K562 (cell line): Measurements from ENCODE around the gene PPARD. TPM values are rescaled to one million over a fixed set of nuclear protein-coding genes. Genes with fewer than 3 reads are reported as not detected.

Source experiments
- CHD4 ChIP-seq: fragments of 200-600 bp; sonication (generic); IDR thresholded peaks from 3 replicates; pipeline ENCODE4 v1.6.1; 2012; ENCODE audit warnings: low read depth, mild to moderate bottlenecking, mixed read lengths, low read length, inconsistent platforms; ENCODE audit not compliant: insufficient read depth, insufficient replicate concordance, poor library complexity, severe bottlenecking
- GABPB1 ChIP-seq: sonication (generic); formaldehyde crosslinking; IDR thresholded peaks from 2 replicates; pipeline ENCODE4 v1.8.0; 2022; ENCODE audit warnings: mild to moderate bottlenecking, missing genetic modification reagents
- HEY1 ChIP-seq: fragments of 250-450 bp; sonication (Bioruptor Pico); IDR thresholded peaks from 2 replicates; pipeline ENCODE4 v1.5.0; 2020; ENCODE audit warnings: mild to moderate bottlenecking, moderate library complexity, borderline replicate concordance
- NR2C1 ChIP-seq, 2 experiments: fragments of 450-650 bp; IDR thresholded peaks; 2 replicates each; pipeline ENCODE4 v1.6.1; 2017; ENCODE audit warnings: mild to moderate bottlenecking in 2 of 2, antibody characterized with exemption in 1 of 2, inconsistent platforms in 1 of 2, missing compliant biosample characterization in 1 of 2, missing genetic modification characterization in 1 of 2
- PURB ChIP-seq: sonication (generic); formaldehyde crosslinking; IDR thresholded peaks from 2 replicates; pipeline ENCODE4 v1.9.0; 2021; ENCODE audit warnings: low read depth, mild to moderate bottlenecking, missing genetic modification reagents
- RHOXF2B ChIP-seq: fragments of 250-450 bp; sonication (Bioruptor Pico); conservative IDR thresholded peaks from 2 replicates; pipeline ENCODE4 v1.5.1; 2021
- ZBTB7A ChIP-seq: IDR thresholded peaks from 2 replicates; pipeline ENCODE4 v1.6.1; 2011; ENCODE audit warnings: low read depth, mild to moderate bottlenecking, low read length, moderate library complexity, borderline replicate concordance; ENCODE audit not compliant: control insufficient read depth
- ZFX ChIP-seq: sonication (generic); formaldehyde crosslinking; IDR thresholded peaks from 2 replicates; pipeline ENCODE4 v1.8.0; 2022; ENCODE audit warnings: mild to moderate bottlenecking, missing genetic modification reagents, moderate library complexity
- ZNF239 ChIP-seq: fragments of 250-450 bp; sonication (Bioruptor Pico); IDR thresholded peaks from 2 replicates; pipeline ENCODE4 v1.4.0; 2020; ENCODE audit warnings: mild to moderate bottlenecking
- ZNF347 ChIP-seq: fragments of 450-650 bp; formaldehyde crosslinking; IDR thresholded peaks from 2 replicates; pipeline ENCODE4 v1.4.0; 2020; ENCODE audit warnings: low read depth, mild to moderate bottlenecking, moderate library complexity
- ZNF551 ChIP-seq: fragments of 250-450 bp; sonication (Bioruptor Pico); IDR thresholded peaks from 2 replicates; pipeline ENCODE4 v1.5.0; 2021; ENCODE audit warnings: mild to moderate bottlenecking, moderate library complexity
- ZNF561 ChIP-seq: fragments of 450-650 bp; formaldehyde crosslinking; conservative IDR thresholded peaks from 2 replicates; pipeline ENCODE4 v1.4.0; 2020; ENCODE audit warnings: mild to moderate bottlenecking, moderate library complexity
- polyA plus RNA-seq, 8 experiments: library from polyadenylated mRNA; depleted of rRNA in 4 of 8; stranded (reverse) in 5 of 8; unstranded in 3 of 8; fragments of >200 nt; fragmentation: Nextera tagmentation in 2 of 8; fragmentation: Illumina TruSeq in 1 of 8; extraction: Ambion mirVana in 2 of 8; extraction: Trizol in 1 of 8; gene quantifications; 2 replicates each; pipeline versions ENCODE4 v1.2.1 to v1.2.3, GENCODE V29; 2011 to 2014; ENCODE audit warnings: inconsistent platforms in 1 of 8, missing spikeins in 1 of 8
- total RNA-seq, 7 experiments: library from RNA; depleted of rRNA in 6 of 7; stranded (reverse); fragments of >200 nt in 6 of 7; fragmentation: Illumina TruSeq in 2 of 7; extraction: Trizol in 2 of 7; gene quantifications; 2 replicates each; pipeline versions ENCODE4 v1.2.1 to v1.2.3, GENCODE V29; 2011 to 2021; ENCODE audit warnings: low replicate concordance in 1 of 7
- TF ChIP-seq, protein P1 (sequence below): sonication (generic); formaldehyde crosslinking; IDR thresholded peaks from 2 replicates; pipeline ENCODE4 v1.8.1; 2023; ENCODE audit warnings: mild to moderate bottlenecking, missing genetic modification reagents
- TF ChIP-seq, protein P2 (sequence below), 3 experiments: IDR thresholded peaks in 2 of 3; conservative IDR thresholded peaks in 1 of 3; 2 replicates each; pipeline ENCODE4 v1.5.1; 2011 to 2012; ENCODE audit warnings: low read length in 3 of 3, mild to moderate bottlenecking in 3 of 3, control low read depth in 2 of 3, improper control_type of control experiment in 1 of 3, inconsistent platforms in 1 of 3, low read depth in 1 of 3, mixed read lengths in 1 of 3, moderate library complexity in 1 of 3; ENCODE audit not compliant: insufficient read depth in 2 of 3
- TF ChIP-seq, protein P3 (sequence below): sonication (generic); formaldehyde crosslinking; IDR thresholded peaks from 2 replicates; pipeline ENCODE4 v1.8.1; 2023; ENCODE audit warnings: missing genetic modification reagents, mild to moderate bottlenecking, borderline replicate concordance
- TF ChIP-seq, protein P4 (sequence below): sonication (generic); formaldehyde crosslinking; IDR thresholded peaks from 2 replicates; pipeline ENCODE4 v1.5.0; 2020; ENCODE audit warnings: missing genetic modification reagents

PPARD gene
- total and polyA plus RNA-seq, 9 of the 15 experiments (the other 6 are each of a cell fraction or from before 2014, with no cell fraction given): 0.14 to 13.2 (median 3.8) TPM

GRCh38 chr6:35439308-35439707, 97.0 kb downstream of the PPARD start (continued):
- TF ChIP-seq HEY1 (no peak), RHOXF2B (CRISPR knock-in tag) (no peak), ZBTB7A (peak; percentile 53; the same call in 1 of the 2 replicates), ZNF347 (CRISPR knock-in tag) (no peak), ZNF239 (CRISPR knock-in tag) (no peak), GABPB1 (CRISPR knock-in tag) (no peak), ZNF561 (CRISPR knock-in tag) (no peak), NR2C1 (IDR thresholded peaks at IDR 0.05) (peak; percentile 46; the same call in 1 of the 2 replicates), NR2C1 (tag; IDR thresholded peaks at IDR 0.05) (no peak), PURB (CRISPR knock-in tag) (no peak), ZNF551 (no peak), ZFX (CRISPR knock-in tag) (no peak), CHD4 (no peak)
- TF ChIP-seq, protein P1, sequence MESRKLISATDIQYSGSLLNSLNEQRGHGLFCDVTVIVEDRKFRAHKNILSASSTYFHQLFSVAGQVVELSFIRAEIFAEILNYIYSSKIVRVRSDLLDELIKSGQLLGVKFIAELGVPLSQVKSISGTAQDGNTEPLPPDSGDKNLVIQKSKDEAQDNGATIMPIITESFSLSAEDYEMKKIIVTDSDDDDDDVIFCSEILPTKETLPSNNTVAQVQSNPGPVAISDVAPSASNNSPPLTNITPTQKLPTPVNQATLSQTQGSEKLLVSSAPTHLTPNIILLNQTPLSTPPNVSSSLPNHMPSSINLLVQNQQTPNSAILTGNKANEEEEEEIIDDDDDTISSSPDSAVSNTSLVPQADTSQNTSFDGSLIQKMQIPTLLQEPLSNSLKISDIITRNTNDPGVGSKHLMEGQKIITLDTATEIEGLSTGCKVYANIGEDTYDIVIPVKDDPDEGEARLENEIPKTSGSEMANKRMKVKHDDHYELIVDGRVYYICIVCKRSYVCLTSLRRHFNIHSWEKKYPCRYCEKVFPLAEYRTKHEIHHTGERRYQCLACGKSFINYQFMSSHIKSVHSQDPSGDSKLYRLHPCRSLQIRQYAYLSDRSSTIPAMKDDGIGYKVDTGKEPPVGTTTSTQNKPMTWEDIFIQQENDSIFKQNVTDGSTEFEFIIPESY (CRISPR knock-in tag): no peak
- TF ChIP-seq, protein P2, sequence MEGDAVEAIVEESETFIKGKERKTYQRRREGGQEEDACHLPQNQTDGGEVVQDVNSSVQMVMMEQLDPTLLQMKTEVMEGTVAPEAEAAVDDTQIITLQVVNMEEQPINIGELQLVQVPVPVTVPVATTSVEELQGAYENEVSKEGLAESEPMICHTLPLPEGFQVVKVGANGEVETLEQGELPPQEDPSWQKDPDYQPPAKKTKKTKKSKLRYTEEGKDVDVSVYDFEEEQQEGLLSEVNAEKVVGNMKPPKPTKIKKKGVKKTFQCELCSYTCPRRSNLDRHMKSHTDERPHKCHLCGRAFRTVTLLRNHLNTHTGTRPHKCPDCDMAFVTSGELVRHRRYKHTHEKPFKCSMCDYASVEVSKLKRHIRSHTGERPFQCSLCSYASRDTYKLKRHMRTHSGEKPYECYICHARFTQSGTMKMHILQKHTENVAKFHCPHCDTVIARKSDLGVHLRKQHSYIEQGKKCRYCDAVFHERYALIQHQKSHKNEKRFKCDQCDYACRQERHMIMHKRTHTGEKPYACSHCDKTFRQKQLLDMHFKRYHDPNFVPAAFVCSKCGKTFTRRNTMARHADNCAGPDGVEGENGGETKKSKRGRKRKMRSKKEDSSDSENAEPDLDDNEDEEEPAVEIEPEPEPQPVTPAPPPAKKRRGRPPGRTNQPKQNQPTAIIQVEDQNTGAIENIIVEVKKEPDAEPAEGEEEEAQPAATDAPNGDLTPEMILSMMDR (IDR thresholded peaks at IDR 0.05 in 2 of 3, conservative IDR thresholded peaks at IDR 0.05 in 1 of 3; ENCODE audit: insufficient read depth in 2 of 3, low read depth in 1 of 3, low read length in 3 of 3): peak; percentile 8 to 25 (median 16); a peak in 1 of 6 replicates
- TF ChIP-seq, protein P3, sequence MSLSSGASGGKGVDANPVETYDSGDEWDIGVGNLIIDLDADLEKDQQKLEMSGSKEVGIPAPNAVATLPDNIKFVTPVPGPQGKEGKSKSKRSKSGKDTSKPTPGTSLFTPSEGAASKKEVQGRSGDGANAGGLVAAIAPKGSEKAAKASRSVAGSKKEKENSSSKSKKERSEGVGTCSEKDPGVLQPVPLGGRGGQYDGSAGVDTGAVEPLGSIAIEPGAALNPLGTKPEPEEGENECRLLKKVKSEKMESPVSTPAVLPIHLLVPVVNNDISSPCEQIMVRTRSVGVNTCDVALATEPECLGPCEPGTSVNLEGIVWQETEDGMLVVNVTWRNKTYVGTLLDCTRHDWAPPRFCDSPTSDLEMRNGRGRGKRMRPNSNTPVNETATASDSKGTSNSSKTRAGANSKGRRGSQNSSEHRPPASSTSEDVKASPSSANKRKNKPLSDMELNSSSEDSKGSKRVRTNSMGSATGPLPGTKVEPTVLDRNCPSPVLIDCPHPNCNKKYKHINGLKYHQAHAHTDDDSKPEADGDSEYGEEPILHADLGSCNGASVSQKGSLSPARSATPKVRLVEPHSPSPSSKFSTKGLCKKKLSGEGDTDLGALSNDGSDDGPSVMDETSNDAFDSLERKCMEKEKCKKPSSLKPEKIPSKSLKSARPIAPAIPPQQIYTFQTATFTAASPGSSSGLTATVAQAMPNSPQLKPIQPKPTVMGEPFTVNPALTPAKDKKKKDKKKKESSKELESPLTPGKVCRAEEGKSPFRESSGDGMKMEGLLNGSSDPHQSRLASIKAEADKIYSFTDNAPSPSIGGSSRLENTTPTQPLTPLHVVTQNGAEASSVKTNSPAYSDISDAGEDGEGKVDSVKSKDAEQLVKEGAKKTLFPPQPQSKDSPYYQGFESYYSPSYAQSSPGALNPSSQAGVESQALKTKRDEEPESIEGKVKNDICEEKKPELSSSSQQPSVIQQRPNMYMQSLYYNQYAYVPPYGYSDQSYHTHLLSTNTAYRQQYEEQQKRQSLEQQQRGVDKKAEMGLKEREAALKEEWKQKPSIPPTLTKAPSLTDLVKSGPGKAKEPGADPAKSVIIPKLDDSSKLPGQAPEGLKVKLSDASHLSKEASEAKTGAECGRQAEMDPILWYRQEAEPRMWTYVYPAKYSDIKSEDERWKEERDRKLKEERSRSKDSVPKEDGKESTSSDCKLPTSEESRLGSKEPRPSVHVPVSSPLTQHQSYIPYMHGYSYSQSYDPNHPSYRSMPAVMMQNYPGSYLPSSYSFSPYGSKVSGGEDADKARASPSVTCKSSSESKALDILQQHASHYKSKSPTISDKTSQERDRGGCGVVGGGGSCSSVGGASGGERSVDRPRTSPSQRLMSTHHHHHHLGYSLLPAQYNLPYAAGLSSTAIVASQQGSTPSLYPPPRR (CRISPR knock-in tag): no peak
- TF ChIP-seq, protein P4, sequence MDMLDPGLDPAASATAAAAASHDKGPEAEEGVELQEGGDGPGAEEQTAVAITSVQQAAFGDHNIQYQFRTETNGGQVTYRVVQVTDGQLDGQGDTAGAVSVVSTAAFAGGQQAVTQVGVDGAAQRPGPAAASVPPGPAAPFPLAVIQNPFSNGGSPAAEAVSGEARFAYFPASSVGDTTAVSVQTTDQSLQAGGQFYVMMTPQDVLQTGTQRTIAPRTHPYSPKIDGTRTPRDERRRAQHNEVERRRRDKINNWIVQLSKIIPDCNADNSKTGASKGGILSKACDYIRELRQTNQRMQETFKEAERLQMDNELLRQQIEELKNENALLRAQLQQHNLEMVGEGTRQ (CRISPR knock-in tag): peak; percentile 65
